GM21529 (cell line): ENCODE measurements around the gene RPL41.
"Not testable (repeated sequence)": the region's sequence is repeated elsewhere in the genome, so short reads cannot be mapped to it uniquely, and the experiment has no call there.

Source experiments
- ATAC-seq: cut with Tn5 transposase; IDR thresholded peaks from one replicate; pipeline ENCODE4 v1.9.1; 2021; ENCODE audit not compliant: unreplicated experiment

The RPL41 gene

DNA sequence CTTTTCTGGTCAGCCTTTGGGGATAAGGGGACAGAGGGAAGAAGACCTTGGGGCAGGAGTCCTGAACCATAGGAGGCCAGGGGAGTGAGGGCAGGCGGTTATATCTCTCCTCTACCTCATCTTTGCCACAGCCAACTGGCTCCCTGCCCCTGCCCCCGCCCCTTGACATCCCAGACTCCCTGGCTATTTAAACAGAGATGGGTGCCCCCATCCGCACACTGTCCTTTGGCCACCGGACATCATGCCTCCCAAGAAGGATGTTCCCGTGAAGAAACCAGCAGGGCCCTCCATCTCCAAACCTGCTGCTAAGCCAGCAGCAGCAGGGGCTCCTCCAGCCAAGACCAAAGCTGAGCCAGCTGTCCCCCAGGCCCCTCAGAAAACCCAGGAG, 37.2 kb downstream of the RPL41 start:
- ATAC-seq, result no peak

DNA sequence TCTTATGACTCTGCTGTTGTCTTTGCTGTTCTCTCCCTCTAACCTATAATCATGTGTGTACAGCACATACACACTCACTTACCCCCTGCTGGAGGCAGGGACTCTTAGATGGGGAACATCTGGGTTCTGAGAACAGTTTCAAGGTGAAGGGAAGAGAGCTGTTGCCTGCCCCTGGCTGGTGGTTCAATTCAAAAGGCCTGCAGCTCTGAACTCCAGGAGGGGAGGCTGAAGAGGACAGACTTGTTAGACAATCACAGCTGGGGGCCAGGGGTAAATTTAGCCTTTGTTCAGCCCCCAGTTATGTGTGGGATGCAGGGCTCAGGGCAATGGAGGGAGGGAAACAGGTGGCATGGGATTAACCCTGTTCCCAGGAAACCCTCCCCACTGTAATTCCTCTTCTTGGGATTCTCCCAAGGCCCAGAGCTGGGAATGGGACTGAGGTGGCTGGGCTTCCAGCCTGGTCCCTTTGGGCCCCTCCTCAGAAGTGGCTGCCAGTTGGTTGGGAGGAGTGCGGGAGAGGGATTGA, 37.9 kb downstream of the RPL41 start:
- ATAC-seq, result no peak

DNA sequence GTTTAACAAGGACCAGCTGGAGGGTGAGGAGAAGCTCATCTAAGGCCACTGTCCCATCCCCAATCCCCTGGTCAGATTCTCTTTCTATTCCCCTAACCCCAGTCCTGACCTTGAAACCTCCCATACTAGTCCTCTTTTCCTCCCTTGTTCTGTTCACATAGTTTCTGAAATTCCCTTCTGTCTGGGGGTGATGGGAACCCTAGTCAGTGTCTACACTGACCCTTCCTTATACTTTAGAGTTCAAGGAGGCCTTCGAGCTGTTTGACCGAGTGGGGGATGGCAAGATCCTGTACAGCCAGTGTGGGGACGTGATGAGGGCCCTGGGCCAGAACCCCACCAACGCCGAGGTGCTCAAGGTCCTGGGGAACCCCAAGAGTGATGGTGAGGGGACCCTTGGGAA, 38.4 kb downstream of the RPL41 start:
- ATAC-seq, result no peak

DNA sequence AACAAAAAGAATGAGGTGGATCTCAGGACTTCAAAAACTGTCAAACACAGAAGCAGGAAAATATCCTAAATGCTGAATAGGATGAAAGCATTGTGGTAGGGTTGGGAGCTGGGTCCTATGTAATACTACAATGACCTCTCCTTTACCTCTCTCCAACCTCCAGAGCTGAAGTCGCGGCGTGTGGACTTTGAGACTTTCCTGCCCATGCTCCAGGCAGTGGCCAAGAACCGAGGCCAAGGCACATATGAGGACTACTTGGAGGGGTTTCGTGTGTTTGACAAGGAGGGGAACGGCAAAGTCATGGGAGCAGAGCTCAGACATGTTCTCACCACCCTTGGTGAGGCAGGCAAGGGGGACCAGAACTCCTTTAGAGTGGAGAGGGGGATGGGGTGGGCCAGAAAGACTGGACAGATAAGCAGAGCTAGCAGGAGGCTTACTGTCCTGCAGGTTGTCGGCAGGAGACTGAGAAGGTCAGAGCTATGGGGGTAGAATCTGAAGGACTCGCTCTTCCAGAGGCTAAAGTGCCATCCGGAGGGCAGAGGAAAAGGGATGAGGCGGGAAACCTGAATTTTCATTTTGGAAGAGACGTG, 38.9 kb downstream of the RPL41 start:
- no peak for ATAC-seq

DNA sequence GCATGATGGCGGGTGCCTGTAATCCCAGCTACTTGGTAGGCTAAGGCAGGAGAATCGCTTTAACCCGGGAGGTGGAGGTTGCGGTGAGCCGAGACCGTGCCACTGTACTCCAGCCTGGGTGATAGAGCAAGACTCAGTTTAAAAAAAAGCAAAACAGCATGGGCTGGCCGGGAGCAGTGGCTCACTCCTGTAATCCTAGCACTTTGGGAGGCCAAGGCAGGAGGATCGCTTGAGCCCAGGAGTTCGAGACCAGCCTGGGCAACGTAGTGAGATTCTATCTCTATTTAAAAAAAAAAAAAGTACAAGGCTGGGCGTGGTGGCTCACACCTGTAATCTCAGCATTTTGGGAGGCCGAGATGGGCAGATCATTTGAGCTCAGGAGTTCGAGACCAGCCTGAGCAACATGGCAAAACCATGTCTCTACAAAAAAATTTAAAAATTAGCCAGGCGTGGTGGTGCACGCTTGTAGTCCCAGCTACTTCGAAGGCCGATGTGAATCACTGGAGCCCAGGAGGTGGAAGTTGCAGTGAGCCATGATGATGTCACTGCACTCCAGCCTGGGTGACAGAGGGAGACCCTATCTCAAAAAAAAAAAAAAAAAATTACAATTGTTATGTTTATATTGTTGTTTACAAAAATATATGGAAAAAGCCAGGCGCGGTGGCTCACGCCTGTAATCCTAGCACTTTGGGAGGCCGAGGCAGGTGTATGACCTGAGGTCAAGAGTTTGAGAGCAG, 40.2 kb downstream of the RPL41 start:
- ATAC-seq, result not testable (repeated sequence)

DNA sequence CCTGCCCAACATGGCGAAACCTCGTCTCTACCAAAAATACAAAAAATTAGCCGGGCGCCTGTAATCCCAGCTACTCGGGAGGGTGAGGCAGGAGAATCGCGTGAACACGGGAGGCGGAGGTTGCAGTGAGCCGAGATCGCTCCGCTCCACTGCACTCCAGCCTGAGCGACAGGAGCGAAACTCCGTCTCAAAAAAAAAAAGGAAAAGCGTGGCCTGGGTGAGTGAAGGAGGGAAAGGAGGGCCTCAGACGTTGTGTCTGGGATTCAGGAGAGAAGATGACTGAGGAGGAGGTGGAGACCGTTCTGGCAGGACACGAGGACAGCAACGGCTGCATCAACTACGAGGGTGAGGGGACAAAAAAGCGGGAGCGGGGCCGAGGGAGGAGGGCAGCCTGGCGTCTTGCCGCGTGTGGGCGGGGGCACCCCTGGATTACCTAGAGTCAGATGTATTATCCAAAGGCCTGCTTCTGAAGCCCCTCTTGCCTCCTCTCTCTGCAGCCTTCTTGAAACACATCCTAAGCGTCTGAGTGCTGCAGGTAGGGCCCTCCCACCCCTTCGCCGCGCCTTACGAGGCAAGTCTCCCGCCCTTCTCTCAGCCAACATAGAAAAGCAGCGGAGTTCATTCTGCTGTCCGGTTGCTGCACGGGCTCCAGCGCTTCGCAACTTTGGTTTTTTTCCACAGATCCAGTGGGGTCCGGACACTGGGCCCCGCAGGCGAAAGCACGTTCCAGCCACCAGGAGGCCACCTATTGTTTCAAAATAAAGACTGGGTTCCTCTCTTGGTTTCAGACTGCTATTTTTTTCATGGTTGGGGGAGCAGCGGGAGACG, 41.0 kb downstream of the RPL41 start:
- peak; percentile 33 for ATAC-seq

DNA sequence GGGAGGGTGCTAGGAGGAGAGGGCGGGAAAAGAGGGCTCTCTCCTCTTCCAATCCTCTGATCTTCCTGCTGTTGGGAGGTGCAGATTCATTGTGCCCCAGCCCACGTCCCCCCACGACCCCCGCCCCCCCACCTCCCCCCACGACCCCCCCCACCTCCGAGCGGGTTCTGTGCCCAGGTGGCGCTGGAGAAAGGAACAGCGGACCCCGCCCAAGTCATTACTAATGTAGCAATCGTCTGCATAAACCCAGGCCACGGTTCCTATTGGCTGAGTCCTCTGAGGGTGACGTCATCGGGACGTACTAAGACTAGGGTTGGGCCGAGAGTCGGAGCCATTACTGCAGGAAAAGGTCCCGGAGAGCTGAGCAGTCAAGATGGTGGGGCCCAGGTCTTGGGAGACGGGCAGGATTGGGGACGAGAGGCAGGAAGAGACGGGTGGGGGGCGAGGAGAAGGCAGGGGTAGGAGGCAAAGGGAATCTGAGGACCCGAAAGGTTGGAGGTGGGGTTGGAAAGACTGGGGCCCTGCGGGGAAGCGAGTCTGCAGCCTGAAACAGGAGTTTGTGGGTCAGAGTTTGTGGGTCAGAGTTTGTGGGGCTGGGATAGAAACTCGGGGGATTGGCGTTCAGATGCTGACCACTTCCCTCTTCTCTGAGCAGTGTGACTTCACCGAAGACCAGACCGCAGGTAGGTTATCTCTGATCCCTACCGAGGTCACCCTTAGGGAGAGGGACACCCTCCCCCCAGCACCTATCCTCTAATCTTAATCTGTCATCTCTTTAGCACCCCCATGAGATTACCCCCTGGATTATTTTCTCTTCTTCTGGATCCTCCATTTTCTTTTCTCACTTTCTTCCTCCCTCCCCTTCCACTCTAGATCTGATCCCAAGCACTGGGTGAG, 41.8 kb downstream of the RPL41 start, which contains the start of gene MYL6:
MYL6 (plus strand) TSS at position 331 of the 897 bp plus-strand sequence; CDS start at position 374, 43 bp downstream.
- ATAC-seq, result peak; percentile 73

DNA sequence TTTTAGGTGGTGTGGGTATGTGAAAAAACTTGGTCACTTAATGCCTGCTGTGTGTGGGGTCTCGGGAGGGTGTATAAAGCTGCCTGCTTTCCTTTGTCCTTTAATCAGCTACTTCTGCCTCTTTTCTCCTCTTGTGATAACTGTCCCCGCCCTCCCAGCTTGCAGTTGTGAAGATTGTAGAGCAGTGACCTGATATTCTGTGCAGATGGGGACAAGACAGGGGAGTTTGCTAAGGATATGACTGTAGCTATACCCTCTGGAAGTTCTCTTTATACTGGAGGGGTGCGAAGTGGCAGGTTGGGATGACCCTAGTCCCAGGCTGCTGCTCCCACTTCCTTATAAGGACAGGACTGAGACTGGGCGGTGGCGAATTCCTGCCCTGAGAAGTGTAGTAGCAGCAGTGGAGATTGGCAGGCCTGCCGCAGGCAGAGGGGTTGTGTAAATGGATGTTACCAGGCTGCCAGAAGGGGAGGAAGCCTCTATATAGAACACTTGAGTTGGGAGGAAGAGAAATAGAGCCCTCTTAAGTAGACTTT, 42.6 kb downstream of the RPL41 start:
- ATAC-seq, result no peak

DNA sequence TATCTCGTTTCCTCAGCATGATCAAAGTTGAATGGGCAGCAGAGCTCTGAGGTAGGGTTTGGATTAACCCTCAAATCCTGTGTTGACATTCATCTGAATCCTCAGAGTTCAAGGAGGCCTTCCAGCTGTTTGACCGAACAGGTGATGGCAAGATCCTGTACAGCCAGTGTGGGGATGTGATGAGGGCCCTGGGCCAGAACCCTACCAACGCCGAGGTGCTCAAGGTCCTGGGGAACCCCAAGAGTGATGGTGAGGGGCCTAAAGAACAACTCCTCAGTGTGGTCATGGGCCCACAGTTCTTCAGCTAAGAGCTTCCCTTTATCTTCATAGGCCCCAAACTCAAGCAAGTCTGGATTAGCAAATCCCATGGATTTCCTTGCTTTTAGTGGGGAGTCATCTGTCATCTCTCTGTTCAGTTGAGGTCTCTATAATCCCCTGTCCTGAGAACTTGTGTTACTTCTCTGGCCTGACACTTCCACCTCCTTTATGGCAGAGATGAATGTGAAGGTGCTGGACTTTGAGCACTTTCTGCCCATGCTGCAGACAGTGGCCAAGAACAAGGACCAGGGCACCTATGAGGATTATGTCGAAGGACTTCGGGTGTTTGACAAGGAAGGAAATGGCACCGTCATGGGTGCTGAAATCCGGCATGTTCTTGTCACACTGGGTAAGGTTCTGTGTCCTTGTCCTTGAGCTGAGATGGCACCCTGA, 43.2 kb downstream of the RPL41 start:
- ATAC-seq, result no peak

DNA sequence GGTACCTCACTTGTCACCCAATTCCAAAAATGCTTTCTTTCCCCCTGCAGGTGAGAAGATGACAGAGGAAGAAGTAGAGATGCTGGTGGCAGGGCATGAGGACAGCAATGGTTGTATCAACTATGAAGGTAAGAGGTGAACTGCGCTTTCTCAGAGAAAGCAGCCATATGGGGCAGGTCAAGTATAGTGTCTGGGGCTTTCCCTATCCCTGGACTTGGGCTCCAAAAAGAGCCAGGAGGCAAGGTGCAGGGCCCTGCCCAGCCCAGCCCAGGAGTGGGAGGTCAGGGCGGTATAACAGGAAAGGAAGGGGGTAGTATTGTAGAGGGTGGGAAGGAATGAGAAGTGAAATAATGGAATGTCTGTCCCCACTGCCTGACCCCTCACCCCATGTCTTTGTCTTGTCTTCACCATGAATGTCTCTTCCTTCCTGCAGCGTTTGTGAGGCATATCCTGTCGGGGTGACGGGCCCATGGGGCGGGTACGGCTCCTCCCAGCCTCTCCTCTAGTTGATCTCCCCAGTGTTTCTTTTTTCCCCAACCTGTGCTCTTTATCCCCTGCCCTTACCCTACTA, 43.8 kb downstream of the RPL41 start:
- ATAC-seq, result no peak

DNA sequence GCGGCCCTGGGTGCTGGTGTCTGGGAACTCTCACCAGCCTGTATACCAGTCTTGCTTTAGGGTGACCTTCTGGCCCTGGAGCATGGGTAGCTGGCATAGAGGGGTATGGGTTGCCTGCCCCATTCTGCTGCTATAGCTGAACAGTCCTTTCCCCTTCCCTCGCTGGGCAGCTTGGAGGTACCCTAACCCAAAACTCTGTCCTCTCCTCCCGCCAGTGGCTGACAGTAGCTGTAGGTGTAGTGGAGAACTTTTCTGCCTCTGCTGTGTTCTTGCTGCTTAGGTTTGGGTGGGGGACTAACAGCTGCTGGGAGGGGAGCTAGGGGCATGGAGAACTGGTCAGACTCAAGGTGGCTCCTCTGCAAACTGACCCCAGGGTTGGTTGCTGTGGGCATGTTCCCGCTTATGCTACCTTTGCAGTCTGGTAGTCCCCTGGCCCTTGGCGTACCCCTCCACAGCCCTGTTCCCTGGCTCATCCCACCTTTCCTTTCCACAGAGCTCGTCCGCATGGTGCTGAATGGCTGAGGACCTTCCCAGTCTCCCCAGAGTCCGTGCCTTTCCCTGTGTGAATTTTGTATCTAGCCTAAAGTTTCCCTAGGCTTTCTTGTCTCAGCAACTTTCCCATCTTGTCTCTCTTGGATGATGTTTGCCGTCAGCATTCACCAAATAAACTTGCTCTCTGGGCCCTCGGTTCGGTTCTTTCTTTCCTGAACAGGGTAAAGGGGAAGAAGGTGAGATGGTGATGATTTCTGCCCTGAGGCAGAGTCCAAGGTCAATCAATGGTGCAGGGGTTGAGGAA, 44.7 kb downstream of the RPL41 start:
- ATAC-seq, result no peak

DNA sequence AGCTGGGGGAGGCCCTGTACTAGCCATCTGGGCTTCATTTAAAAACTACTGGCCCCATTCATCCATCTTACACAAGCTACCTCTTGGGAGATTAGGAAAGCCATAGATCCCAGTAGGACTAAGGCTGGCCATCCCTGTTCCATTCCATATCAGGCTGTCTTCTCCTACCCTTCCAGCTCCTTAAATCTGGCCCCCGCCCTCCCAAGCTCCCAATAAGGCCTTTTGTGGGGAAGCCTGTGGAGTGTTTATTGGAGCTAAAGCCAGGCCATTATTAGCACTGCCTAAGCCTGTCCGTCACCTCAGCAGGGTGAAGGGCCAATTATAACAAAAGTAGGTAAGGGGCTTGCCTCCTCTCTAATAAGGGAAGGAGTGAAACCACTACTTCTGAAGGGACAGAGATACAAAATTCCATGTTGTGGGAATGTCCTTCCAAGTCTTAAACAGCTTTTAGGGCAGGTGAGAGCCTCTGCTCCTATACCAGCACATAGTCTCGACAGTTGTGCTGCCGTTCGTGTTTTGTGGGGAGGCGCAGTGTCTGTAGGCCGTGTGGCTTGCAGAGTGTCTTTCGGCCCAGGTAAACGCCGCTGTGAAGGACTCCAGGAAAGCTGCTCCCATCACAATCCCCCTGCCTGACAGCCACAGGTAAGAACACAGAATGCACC, 45.4 kb downstream of the RPL41 start:
- ATAC-seq, result no peak

DNA sequence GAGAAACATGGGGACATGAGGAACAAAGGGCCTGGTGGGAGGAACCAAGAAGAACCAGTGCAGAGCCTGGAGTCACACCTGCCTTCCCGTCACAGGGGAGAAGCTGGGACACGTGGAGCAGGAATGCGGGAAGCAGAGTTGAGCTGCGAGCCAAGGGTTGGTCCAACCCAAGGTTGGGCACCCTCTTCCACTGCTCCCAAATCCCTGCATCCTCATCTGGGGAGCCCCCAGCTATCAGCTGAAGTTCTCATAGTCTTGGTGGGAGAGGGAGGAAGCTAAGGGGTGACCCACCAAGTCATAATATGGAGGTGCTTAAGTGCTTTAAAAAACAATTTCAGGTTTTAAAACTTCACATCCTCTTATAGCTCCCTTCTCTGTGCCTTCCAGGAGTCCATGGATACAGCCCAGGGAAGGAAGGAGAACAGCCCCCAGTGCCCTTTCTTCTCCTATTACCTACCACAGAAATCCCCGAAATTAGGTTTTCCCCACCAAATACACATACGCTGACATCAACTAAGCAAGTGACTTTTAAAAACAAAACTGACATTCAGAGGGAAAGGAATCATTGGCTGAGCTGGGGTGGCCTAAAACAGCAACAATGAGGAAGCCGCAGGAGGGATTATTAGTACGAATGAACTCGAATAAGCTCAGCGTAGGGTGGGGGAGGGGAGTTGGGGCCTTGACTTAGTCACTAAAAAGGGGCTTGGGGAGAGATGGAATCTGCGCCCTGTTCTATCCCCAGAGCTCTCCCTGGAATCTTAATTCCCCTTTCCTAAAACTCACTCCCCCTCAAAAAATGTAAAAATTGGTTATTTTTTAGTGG, 46.2 kb downstream of the RPL41 start:
- no peak for ATAC-seq

DNA sequence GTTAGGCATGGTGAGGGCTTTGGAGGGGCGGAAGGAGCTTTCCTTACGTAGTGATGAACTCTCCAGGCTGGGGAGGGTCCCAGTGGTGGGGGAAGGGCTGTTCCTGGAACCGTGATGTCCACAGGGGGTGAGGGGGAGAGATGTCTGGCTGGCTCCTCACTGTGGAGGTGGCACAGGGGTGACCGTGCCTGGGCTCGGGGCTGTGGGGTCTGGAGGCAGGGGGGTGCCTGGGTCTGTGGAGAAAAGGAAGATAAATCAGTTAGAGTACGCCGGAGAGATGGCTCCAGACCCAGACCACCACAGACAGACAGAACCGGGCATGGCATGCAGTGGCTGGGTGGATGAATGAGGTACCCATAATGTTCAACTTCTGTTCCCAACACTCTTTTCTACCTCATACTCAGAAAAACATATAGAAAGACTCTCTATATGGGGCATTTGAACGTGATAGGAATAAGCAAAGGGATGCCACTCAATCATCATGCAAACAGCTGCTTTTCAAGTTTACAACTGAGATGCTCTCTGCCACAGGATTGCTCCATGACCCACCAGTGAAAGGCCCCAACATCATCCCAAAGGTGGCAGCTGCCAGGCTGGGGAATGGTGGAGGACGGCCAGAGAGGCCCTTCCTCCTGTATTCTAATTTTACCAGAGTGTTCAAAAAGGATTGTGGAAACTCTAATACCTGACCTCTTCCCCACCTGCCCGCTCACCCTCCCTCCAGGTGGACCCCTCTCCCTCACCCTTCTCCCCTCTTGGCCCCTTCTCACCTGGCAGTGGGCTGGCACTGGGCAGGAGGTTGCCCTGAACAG, 47.3 kb downstream of the RPL41 start:
- ATAC-seq, result no peak

DNA sequence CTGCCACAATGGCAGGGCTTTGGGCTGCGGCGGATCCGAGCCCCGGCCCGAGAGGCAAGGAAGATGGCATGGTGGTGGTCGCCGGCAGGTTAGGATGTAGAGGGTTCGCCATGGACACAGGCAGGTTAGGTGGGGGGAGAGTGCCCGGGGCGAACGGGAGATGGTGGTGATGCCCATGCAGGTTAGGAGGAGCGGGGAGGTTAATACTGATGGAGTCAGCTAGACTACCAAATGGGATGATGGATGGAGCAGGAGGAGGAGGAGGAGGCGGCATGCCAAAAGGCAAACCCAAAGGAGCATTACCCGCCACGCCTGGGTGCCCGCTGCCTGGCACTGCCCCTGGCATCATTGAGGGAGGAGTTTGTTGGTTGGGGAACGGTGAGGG, 47.9 kb downstream of the RPL41 start:
- no peak for ATAC-seq

DNA sequence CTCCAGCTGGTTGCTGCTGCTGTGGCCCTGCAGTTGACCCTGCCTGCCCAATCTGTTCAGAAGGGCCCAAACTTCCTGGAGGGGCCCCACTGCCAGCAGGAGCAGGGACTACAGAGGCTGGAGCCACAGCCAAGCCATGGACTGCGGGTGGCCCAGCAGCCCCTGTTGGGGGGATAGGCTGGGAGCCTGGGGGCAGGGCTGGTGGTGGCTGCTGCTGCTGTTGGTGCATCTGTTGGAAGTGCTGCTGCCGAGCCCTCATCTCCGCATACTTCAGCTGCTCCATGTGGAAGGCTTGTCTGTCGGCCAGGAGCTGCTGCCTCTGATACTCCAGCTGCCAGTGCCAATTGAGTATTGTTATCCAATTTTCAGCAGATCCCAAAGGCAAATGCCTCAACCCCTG, 48.9 kb downstream of the RPL41 start:
- no peak for ATAC-seq
